Left renal cortex interstitium (tissue), 4 donors: ENCODE measurements around the gene MS4A7. TPM values are rescaled to one million over a fixed set of nuclear protein-coding genes. Genes with fewer than 3 reads are reported as not detected.

Source experiments
- DNase-seq, 4 donors: peaks; one replicate each; pipeline ENCODE4 v3.0.0-alpha.2; 2013; ENCODE audit warnings: low read depth in 4 of 4, low spot score in 2 of 4, missing footprints in 1 of 4
- polyA plus RNA-seq, 4 donors: library from polyadenylated mRNA; unstranded; fragments of 120-200 nt; gene quantifications; one replicate each; pipeline ENCODE4 v1.2.1, GENCODE V29; 2013; ENCODE audit not compliant: insufficient read length in 4 of 4

Gene MS4A7
- polyA plus RNA-seq, 4 donors = 1.8 to 12.0 (median 4.9) TPM

GRCh38 chr11:60370252-60370810 lies 8.0 kb upstream of the MS4A7 start:
- no peak for DNase-seq

DNA sequence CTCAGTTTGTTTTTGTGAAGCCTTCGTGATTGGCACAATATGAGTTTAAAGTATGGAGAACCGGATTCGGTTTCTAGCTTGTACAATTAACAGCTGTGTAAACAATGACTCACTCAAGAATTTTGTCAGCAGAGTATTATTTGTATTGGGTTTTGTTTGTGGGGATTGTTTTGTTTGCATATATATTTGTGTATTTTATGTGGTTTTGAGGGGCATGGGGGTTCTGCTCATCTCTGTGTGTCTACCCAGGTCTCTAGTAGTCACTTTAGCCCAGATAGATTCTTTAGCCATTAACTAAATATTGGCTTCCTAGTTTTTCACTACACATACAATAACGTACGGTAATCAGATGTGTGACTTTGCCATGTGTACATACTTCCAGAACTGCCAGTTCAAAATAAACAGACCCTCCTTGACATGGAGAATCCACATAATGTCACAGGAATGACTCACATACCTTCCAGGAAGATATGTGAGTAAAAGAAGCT lies 7.5 kb upstream of the MS4A7 start:
- DNase-seq = no peak

- DNase-seq = no peak
Measured at GRCh38 chr11:60371386-60371785, 6.9 kb upstream of the MS4A7 start.

DNA sequence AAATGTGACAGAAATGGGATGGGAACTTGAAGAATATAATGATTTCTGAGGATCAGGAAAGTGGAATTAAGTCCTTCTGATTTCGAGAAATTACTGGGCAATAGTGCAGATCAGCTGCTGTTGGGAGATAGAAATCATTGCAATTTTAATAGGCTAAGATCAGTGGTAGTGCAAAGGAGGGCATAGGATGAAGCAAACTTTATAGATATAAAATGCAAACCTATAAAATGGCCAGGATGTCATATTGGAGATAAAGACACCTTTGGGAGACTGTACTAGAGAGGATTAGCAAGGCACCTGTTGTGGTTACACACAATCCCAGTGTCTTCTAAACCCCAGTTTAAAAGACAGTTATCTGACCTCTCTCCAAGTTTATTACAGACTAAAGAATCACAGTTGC lies 6.5 kb upstream of the MS4A7 start:
- no peak for DNase-seq

GRCh38 chr11:60372767-60373166 lies 5.6 kb upstream of the MS4A7 start:
- no peak for DNase-seq

GRCh38 chr11:60375316-60375715 lies 3.0 kb upstream of the MS4A7 start:
- no peak for DNase-seq

DNA sequence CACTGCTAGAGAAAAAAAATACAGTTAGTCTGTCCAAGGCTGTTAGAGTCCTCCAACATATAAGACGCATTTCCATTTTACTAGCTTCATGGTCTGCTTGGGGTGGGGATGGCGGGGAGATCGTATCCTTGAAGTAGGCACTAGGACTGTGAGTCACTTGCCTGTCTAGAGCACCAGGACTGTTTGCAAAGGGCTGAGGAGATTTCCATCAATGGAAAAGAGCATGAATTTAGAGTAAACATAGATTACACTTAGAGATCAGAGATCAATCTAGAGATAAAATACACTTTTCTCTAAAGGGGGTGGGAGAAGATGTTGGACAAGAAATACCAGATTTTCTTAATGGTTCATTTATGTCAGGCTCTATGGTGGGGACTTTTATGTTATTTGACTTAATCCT lies 1.7 kb upstream of the MS4A7 start:
- no peak for DNase-seq

DNA sequence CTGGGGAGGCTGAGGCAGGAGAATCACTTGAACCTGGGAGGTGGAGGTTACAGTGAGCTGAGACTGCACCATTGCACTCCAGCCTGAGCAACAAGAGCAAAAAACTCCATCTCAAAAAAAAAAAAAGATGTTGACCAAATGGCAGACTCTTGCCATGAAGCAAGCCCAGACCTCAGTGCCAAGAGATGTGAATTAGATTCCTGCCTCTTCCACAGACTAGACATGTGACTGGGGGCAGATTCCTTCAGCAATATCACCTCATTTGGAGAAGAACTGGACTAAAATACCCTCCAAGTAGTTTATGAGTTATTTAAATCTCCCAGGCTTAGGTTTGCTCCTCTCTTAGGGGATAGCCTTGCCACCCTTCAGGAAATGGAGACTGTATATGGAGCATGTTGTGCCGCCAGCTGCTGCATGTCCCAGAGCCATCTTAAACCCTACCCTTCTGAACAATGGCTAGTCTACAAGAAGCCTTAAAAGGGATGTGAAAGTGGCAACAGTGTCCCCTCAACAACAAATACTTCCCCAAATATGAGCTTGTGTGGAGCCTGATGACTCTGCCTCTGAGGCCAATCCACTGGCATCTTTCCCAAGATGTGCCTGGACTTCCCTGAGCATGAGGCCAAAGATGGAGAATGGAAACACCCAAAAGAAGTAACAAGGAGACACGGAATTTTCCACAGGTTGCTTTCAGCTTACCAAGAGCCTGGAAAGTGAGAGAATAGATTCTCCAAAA lies 763 bp upstream of the MS4A7 start:
- no peak for DNase-seq

GRCh38 chr11:60389279-60389910 lies 11.1 kb downstream of the MS4A7 start:
- DNase-seq = no peak

GRCh38 chr11:60390419-60390818 lies 12.1 kb downstream of the MS4A7 start:
- no peak for DNase-seq

DNA sequence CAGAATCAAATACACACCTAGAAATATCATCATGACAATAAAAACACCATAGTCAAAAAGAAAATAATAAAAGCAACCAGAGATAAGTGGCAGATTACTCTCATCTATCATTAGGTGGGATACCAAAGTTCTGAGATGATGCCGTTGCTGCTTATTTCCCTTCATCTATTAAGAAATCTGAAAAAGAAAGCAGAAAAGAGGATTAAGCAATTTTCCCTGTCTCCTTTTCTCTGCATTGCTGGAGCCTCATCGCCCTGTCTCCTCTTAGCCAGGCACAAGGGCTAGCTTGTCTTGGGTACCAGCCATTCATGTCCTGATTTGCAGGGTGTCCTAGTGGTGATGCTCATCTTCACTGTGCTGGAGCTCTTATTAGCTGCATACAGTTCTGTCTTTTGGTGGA lies 14.0 kb downstream of the MS4A7 start:
- DNase-seq = no peak

- no peak for DNase-seq
Measured at GRCh38 chr11:60393016-60393415, 14.7 kb downstream of the MS4A7 start.

DNA sequence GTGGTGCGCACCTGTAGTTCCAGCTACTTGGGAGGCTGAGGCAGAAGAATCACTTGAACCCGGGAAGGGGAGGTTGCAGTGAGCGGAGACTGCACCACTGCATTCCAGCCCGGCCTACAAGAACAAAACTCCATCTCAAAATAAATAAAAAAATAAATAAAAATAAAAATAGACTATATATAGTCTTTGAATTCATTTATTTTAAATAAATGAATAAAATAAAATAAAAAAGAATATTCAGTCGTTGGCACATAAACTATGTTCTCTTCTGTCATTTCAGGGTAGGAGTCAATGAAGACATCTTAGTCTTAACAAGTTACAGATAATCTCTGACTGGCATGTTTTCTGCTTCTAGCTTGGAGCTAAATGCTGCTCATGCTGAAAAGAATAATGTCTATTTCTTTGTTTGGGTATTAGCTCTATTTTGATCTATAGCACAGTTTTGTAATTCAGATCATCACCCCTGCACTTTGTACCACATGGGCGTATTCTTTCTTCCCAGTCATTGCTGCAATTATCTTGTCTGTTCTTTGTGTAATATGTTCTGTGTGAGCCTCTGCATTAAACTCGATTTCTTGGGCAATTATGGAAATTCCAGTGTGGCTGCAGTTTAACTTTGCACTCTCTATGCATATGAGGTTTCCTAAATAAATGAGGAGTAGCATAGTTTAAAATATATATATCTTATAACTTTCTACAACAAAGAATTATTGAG lies 16.5 kb downstream of the MS4A7 start:
- no peak for DNase-seq

DNA sequence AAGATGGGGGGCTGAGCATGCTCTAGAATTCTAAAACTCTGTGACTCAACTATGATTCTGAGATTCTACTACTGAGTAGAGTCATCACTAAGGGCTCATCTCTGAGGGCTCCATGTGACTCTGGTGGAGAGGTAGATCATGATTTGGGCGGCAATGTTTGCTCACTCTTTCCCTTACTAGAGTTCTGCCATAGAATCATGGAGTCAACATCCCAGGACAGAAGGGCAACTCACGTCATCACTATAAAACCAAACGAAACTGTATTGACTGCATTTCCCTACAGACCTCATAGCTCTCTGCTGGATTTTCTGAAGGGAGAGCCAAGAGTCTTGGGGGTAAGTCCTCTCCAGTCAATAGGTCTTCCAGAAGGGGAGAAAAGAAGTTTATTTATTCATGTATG lies 18.1 kb downstream of the MS4A7 start, which contains the start of gene MS4A14:
TSS of gene MS4A14 (plus strand) at position 78 of the 400 bp plus-strand sequence. CDS start at position 198, 120 bp downstream.
- no peak for DNase-seq

GRCh38 chr11:60396799-60397198 lies 18.5 kb downstream of the MS4A7 start:
- DNase-seq = no peak

DNA sequence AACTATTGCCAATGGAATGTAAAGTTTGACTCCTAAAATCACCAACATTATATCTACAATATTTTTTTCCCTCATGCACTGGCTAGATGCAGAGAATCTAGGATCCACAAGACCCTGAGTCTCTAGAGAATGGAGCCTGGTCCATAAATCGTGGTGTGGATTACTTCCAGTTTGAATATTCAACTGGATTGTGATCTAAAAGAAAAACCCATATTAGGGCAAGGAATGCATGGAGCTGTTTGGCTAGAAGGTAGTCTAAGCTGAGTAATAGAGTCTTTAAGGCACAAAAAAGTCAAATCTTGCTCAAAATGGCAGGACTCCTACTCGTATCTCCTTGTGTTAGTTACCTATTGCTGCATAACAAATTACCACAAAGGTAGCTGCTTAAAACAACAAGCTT lies 41.7 kb downstream of the MS4A7 start:
- no peak for DNase-seq

- DNase-seq = no peak
Measured at GRCh38 chr11:60422609-60423008, 44.3 kb downstream of the MS4A7 start.

DNA sequence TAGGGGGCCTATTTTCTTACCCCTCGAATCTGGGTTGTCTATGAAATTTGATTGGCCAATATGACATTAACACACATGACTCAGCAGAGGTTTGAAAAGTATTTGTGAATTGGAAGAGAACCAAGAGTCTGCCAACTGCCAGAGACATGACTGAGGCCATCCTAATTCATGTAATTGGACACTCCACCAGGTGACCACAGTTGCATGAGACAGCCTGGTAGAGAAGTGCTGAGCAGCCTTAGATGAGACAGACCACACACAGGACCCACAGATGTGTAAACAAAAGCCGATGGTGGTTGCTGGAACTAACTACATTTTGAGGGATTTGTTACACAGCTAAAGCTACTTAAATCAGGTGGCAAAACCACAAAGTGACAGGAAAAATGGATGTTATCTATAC lies 50.2 kb downstream of the MS4A7 start:
- no peak for DNase-seq

GRCh38 chr11:60429272-60429671 lies 50.9 kb downstream of the MS4A7 start, which contains the start of gene MS4A5:
Gene MS4A5 (plus strand): TSS chr11:60429572. CDS start chr11:60429675, 103 bp downstream.
- DNase-seq = no peak

GRCh38 chr11:60431251-60431650 lies 52.9 kb downstream of the MS4A7 start:
- no peak for DNase-seq

GRCh38 chr11:60433401-60433800 lies 55.1 kb downstream of the MS4A7 start:
- DNase-seq = no peak
